Measurements from ENCODE around the gene AK9.

GRCh38 chr6:109580519-109580918 lies 110.5 kb downstream of the AK9 start:
- TF ChIP-seq POLR2A (IDR thresholded peaks at IDR 0.05) (no peak), CTCF (IDR thresholded peaks at IDR 0.05) (no peak)
